NCI-H187 treated with DMSO at 0.1 percent for 48 hours (cell line): Measurements from ENCODE around the gene PRKG1.
"Not testable (repeated sequence)": the region's sequence is repeated elsewhere in the genome, so short reads cannot be mapped to it uniquely, and the experiment has no call there.

ENCODE experiments used
- DNase-seq: peaks from one replicate; lab custom pipeline; 2025; lab: John Stamatoyannopoulos, UW

Gene PRKG1

DNA sequence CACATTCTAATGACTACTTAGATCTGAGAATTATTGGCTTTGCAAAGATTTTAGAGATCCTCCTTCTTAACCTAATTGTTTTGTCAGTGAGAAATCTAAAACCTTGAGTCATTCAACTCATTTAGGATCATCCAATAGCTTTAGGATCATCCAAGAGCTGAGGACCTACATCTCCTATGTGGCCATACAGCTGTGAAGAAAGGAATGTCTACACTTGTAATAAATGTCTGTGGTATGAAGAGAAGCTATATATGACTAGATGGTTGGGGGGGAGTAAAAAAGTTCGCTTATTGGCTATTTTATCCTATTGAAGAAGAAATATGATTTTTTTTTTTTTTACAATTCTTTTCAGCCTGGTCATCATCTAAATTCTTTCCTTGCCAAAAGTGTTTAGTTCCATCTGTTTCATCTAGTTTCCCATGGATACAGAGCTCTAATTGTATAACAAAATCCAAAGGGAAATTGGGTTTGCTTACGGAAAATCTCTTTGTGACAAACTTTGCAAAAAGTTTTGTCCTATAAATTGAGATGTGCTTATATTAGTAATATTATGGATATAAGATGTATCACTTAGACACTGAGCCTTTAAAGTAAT lies 196.7 kb downstream of the PRKG1 start:
- no peak for DNase-seq

DNA sequence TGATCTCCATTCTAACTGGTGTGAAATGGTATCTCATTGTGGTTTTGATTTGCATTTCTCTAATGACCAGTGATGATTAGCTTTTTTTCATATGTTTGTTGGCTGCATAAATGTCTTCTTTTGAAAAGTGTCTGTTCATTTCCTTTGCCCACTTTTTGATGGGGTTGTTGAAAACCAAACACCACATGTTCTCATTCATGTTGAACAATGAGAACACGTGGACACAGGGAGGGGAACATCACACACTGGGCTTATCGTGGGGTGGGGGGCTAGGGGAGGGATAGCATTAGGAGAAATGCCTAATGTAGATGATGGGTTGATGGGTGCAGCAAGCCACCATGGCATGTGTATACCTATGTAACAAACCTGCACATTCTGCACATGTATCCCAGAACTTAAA lies 197.8 kb downstream of the PRKG1 start:
- not testable (repeated sequence) for DNase-seq

DNA sequence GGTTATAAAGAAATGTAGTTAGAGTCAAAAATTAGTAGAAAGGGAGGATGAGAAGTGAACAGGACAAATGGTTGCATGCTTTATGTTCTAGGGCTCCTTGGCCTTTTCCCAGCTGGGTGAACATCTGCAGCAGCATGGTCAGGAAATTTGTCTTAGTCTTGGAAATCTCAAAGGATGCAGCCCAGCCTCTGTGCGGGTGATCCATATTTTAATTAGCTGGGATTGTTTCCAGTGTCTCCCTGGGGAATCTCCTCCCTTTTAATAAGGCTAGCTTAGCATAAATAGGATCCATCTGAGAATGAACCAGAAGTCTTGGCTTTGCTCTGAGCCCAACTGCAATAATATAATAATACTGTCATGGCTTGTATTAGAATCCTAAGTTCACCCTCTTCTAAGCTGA lies 198.3 kb downstream of the PRKG1 start:
- no peak for DNase-seq

DNA sequence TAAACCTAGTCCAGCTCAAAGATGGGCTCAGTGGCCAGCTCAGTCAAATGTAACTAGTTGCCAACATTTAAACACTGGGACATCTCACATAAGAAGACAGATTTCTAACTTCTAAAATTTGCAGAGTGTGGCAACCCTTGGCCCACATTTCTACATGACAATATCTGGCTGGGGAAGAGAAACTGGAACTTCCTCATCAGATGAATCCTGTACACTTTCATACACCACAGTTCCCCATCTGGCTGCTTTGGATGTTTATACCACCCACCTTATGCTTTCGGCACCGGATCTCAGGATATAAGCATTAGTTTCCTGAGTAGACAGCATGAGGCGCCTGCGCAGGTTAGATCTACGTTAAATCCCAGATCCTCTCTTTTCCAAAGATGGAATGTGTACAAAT lies 199.3 kb downstream of the PRKG1 start:
- no peak for DNase-seq

DNA sequence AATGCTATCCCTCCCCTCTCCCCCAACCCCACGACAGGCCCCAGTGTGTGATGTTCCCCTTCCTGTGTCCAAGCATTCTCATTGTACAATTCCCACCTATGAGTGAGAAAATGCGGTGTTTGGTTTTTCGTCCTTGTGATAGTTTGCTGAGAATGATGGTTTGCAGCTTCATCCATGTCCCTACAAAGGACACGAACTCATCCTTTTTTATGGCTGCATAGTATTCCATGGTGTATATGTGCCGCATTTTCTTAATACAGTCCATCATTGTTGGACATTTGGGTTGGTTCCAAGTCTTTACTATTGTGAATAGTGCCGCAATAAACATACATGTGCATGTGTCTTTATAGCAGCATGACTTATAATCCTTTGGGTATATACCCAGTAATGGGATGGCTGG lies 201.8 kb downstream of the PRKG1 start:
- not testable (repeated sequence) for DNase-seq

DNA sequence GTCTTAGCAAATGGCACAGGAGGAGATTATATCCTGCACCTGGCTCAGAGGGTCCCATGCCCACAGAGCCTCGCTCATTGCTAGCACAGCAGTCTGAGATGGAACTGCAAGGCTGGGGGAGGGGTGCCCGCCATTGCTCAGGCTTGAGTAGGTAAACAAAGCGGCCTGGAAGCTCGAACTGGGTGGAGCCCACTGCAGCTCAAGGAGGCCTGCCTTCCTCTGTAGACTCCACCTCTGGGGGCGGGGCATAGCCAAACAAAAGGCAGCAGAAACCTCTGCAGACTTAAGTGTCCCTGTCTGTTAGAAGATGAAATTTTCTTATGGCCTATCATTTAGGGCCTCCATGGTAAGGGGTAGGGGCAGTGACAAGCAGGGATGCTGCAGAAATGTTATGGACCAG lies 207.1 kb downstream of the PRKG1 start:
- not testable (repeated sequence) for DNase-seq

DNA sequence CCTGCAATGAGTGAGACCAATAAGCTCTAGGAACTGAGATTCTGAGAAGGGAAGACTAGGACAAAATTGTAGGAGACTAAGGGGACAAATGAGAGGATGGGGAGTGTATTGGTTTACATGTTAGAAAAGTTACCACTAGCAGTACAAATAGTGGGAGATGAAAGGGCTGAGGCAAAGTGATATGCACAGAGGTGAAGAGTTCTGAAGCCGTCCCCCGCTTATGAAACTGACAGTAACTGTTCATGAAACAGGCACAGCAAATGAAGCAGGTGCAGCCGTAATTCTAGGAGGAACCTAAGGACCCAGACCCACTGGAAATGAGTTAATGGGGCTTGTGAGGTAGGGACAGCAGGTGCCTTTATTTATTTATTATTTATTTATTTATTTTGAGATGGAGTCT lies 211.3 kb downstream of the PRKG1 start:
- DNase-seq, result no peak

DNA sequence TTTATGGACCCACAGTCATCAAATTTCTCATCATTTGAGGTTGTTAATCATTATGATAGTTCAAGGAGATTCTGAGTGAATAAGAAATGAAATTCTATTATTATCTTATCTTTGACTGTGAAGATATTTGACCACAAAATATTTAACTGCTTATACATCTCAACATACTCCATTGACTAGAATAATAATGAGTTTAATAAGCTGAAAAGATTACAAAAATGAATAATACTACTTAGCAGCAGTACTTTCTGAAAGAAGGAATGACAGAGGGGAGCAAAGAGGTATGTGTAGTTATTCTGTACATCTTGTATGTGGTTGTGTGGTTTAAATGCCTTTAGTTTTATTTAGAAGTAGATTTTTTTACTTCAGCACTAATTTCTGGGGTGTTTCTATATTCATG lies 214.2 kb downstream of the PRKG1 start:
- DNase-seq, result no peak

DNA sequence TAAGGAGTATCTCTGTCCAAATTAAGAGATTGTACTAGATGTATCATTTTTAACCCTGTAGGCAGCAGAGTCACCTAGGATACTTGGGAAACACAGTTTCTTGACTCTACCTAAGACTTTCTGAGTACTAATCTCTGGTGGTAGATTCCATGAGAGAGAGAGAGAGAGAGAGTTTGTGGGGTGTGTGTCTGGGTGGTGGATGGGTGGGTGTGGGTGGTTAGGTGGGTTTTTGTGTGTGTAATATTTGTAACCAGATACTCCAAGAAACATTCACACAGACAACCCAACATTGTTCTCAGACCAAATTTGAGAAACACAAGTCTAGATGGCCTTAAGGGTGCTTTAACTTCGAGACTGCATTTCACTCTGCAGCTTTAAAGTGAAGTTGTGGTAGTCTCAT lies 215.2 kb downstream of the PRKG1 start:
- DNase-seq, result no peak

DNA sequence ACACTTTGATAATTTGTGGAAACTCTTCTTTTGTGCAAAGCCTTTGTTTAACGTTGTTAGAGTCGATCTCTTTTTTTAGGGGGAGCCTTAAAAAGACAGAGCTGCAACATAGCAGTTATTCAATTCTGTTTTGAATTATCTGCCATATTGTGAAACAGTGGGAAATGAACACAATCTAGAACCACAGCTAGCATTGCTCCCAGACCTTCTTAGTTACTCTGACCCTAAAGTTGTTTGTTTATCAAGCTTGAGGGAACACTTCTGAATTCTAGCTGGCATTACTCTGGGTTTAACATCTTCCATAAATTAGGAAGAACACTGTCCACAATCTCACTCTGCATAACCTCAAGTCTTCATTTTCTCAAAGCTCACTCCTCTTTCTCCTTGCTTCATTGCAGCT lies 217.7 kb downstream of the PRKG1 start:
- no peak for DNase-seq

DNA sequence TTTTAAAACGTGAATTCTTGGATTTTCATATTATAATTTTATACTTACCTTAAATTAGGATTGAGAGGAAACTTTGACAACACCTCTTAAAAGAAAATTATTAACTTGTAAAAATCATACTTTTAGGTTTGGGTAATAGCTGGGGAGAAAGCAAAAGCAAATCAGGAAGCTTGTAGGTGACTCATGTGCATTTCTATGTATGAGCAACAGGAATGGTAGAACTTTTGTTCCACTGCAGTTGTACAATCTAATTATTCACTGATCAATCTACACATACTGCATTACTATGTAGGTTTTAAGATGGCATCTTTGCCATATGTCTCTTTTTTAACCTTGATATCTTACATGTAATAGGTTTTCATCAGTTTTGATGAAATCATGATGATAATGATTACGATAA lies 223.2 kb downstream of the PRKG1 start:
- DNase-seq, result no peak

DNA sequence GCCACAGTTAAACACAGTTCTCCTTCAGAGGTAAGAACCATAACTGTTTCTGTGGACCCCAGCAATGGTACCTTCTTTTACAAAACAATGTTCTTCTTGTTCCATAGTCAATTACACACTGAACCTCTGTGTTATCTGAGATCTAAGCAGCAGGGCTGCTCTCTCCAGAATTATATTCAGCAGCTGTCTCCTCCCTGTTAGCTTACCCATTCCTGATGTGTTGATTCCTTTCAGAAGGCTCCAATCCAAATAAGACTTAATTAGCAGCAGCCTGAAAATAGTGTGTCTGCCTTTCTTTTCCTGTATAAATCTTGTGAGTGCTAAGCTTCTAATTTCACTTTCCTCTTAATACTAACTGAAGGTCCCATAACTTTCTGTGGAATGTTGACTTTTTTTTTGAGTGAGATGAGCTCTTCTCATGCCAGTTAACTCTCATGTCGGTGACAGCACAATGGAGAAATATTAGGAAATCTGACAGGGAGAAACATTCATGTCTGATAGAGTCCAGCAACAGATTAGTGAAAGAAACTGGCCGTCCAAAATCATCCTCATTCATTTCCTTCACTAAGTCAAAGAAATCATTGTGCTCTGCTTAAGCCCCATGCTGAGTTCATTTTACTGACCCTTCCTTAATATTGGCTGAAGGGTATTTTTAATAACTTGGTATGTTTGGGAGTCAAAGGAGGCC lies 226.5 kb downstream of the PRKG1 start:
- no peak for DNase-seq

DNA sequence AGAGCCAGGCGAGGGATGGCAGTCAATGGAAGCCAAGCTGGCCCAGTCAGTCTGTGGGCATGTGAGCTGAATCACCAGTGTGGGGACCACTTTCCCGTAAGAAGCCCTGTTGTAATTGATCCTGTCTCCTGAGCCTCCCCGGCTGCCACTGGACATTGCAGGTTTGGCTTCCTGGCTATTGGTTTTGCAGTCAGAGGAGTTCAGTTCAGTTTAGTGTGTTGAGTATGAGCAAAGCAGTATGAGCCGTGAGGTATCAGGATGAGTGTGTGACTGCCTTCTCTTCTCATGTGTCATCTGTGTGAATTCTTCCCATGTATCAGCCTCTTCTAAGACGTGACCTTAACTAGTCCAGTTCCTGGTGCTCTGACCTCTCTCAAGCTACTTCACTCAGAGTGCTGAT lies 227.4 kb downstream of the PRKG1 start:
- DNase-seq, result no peak

DNA sequence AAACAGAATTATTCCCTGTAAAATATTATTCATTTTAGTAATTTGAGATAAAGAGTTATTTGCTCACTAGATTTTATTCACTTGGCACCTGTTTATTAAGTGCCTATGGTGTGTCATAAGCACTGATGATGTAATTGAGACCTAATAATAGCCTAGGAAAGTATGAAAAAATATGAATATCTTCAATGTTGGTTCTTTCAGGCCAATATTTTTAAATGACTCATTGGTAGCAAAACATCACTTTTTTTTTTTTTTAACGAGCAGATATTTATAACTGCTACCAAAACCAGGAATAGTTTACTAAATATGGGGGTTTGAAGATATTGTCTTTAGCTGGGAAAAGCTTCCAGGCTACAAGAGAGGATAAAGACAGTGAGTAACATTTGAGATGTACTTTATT lies 228.0 kb downstream of the PRKG1 start:
- DNase-seq, result no peak

DNA sequence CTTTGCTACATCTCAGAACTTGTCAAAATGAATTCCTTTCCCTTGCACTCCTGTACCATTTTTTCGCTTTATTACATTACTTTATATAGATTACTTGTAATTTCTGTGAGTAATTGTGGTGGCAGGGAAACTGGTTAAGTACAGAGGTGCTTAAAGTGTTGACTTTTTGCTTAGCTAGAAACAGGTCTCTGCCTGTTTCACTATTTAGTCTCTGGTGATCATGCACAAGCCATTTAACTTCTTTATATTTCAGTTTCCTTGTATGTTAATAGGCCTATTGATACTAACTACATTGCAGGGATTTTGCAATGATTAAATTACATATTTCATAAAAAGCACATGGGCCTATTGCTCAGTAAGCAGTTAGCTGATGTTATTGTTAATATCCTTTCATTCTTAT lies 233.8 kb downstream of the PRKG1 start:
- no peak for DNase-seq

DNA sequence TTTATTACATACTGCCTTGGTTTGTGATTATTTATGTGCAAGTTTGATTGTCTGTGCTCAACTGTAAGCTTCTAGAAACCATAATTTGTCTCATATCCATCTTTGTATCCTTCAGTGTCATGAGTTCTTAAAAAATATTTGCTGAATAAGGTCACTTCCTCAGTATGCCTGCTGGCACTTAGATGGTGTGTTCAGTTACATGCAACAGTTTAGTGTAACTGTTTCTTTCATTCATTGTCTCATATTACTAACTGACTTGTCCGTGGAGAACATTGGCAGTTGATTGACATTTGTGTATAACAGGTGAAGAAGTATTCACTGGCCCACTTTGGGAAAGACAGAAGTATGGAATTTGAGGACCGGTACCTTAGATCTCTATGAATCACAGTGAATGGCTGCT lies 236.9 kb downstream of the PRKG1 start:
- DNase-seq, result no peak

DNA sequence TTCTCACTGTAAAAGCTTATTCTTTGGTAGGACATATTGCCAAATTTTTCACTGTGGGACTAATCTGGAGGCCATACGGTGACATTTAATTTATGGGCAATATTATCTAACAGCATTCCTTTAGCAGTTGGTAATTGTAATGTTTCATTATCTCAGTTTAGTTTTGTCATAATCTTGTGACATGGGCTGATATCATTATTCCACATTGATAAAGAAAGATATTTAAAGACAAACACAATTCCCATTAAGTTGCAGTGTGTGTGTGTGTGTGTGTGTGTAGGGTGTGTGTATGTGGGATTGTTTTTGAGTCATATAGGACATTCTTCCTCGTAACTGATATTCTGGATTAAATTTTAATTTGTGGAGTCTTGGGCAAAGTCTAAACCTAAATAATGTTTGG lies 238.5 kb downstream of the PRKG1 start:
- DNase-seq, result no peak

DNA sequence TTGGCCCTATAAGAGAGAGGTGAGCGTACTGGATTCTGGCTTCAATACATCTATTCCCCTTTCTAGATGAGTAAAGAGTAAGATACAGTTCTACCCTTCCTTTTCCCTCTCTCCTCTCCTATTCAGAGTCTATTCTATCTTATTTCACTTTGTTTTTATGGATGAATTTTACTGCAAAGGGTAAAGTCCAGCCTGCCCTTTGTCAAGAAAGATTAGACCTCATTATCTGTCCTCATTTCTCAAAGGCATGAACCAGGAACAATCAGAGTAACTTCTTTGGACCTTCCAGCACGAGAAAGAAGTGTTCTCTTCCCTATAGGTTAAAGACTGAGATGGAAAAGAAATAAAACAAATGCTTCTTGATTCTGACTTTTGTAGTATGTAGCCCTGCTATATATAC lies 239.0 kb downstream of the PRKG1 start:
- DNase-seq, result no peak

DNA sequence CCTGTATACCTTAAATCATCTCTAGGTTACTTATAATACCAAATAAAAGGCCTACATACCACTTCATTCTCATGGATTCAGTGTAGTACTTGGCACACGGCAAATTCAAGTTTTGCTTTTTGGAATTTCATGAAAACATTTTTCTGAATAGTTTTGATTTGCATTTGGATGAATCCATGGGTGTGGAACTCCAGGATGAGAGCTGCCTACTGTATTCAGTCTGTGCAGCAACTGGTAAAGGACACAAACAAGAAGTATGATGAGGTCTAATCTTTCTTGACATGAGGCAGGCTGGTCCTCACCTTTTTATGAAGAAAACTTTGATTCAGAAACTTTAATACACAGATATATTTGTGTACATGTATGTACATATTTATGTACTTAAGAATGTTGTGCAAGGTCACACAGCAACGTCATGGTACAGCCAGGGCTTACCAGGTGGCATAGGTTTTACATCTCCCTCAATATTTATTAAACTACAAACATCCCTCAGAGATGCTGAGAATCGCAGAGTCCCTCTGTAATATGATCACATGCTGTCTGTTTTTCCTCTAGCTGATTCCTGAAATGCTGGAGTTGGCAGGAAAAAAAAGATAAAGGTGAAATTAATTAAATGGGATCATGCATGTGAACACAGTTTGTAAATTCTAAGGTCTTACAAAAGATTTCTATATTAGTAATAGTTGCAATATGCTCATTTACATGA lies 239.6 kb downstream of the PRKG1 start:
- no peak for DNase-seq

DNA sequence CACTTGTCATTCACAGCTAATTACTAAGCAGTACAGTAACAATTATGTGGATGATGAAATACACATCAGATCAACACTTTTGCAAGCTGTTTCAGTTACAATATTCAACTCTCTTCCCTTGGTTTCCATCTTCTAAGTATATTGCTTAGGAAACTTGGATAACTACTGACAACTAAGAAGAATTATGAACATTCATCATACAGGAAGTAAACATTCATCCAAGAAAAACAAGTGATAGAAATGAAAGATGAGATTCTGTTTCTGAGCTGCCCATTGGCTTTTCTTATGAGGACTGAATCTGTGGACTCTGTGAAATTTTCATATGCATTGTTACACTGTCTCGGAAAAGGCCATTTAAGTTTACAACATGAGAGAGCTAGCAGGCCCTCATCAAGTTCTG lies 240.2 kb downstream of the PRKG1 start:
- no peak for DNase-seq

DNA sequence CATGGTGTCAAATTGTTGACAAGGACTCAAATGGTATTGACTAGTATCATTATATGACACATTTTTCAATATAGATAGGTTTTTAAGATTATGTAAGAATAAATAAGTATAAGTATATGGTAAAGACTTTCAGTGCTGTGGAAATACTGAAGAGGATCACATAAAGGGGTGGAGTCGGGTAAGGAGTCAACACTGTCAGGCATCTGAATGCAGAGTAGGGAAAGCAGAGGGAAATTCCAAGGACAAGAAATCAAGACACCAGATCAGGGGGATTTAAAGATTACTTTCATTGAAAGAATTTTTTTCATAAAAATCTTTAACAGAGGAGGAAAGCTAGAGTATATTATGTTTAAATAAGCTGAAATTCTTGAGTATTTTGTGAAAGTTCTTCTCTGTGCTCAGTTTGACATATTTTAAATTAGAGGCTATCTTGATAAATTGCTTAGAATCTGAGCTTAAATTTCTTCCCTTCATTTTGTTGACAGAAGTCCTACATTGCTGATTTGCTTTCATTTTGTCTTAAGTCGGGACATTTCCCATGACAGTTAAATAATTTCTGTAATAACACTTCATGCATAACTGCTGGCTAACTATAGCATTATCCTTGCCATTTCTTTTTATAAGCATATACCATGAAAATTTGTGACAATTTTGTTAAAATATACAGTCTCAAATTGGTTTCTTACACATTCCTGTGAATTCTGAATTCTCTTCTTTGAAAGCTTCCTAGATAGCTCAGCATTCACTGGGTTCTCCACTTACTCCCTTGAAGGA lies 244.3 kb downstream of the PRKG1 start:
- no peak for DNase-seq

DNA sequence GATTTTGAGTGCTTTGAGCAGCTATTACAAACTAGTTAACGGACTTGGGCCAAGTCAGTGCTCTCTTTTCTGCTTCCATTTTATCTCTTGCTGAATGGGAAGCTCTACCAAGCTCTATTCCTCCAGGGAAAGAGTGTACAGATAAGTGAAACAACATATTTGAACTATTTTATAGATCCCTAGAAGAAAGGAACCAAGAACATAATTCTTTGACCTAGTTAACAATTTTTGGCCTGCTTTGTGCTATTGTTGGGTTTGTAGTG lies 244.8 kb downstream of the PRKG1 start:
- no peak for DNase-seq

DNA sequence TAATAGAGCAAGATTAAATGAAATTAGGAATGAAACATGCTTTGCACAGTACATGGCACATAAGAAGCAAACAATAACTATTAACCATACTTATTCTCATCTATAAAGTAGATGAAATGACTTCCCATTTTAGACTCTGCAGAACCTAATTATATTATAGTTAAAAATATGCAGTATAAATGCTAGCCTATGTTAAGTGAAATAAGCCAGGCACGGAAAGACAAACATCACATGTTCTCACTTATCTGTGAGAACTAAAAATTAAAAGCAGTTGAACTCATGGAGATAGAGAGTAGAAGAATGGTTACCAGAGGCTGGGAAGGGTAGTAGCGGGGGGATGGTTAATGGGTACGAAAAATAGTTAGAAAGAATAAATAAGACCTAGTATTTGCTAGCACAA lies 247.0 kb downstream of the PRKG1 start:
- no peak for DNase-seq
